GM21723 (cell line): Measurements from ENCODE around the gene PHAF1.

Source experiments
- ATAC-seq: cut with Tn5 transposase; IDR thresholded peaks from one replicate; pipeline ENCODE4 v1.9.1; 2021; ENCODE audit warnings: mild to moderate bottlenecking, moderate library complexity; ENCODE audit not compliant: unreplicated experiment

Gene PHAF1

GRCh38 chr16:67177743-67178699 is 68.3 kb downstream of the PHAF1 start:
- no peak for ATAC-seq

GRCh38 chr16:67179421-67180080 is 69.8 kb downstream of the PHAF1 start:
- ATAC-seq = no peak

GRCh38 chr16:67180166-67180565 is 70.4 kb downstream of the PHAF1 start:
- no peak for ATAC-seq

- ATAC-seq = no peak
These were observed 71.6 kb downstream of the PHAF1 start for GRCh38 chr16:67181346-67181745.

- ATAC-seq = no peak
These were observed 72.5 kb downstream of the PHAF1 start for GRCh38 chr16:67182288-67182687.

GRCh38 chr16:67183284-67183626 is 73.5 kb downstream of the PHAF1 start:
- no peak for ATAC-seq

- peak; percentile 92 for ATAC-seq
These were observed 74.1 kb downstream of the PHAF1 start, which contains the start of gene MATCAP1 for GRCh38 chr16:67183627-67184452. Gene MATCAP1 (minus strand): TSS chr16:67183963. CDS start chr16:67180610, 3,353 bp downstream.

- ATAC-seq = peak; percentile 13
These were observed 74.8 kb downstream of the PHAF1 start for GRCh38 chr16:67184453-67184994.

- peak; percentile 31 for ATAC-seq
These were observed 75.4 kb downstream of the PHAF1 start for GRCh38 chr16:67184995-67185650.

GRCh38 chr16:67185651-67186134 is 76.0 kb downstream of the PHAF1 start:
- ATAC-seq = no peak

- no peak for ATAC-seq
These were observed 76.8 kb downstream of the PHAF1 start for GRCh38 chr16:67186550-67186950.

- ATAC-seq = no peak
These were observed 77.6 kb downstream of the PHAF1 start for GRCh38 chr16:67187175-67187890.

GRCh38 chr16:67188323-67188722 is 78.6 kb downstream of the PHAF1 start:
- ATAC-seq = no peak

- ATAC-seq = no peak
These were observed 79.1 kb downstream of the PHAF1 start for GRCh38 chr16:67188798-67189197.

GRCh38 chr16:67190041-67190440 is 80.3 kb downstream of the PHAF1 start, which contains the start of gene EXOC3L1:
Gene EXOC3L1 (minus strand): TSS chr16:67190136. CDS start chr16:67189676, 460 bp downstream.
- no peak for ATAC-seq

- ATAC-seq = no peak
These were observed 81.0 kb downstream of the PHAF1 start for GRCh38 chr16:67190448-67191399.

- ATAC-seq = peak; percentile 5
These were observed 81.8 kb downstream of the PHAF1 start for GRCh38 chr16:67191411-67191994.
